Parathyroid adenoma (tissue), 2 donors: ENCODE measurements around the gene TMEM91.

Experiments used
- H2AFZ ChIP-seq: fragments of 300-600 bp; sonication (generic); one replicate; pipeline ENCODE4 v1.7.0; 2017; ENCODE audit warnings: antibody characterized with exemption, mild to moderate bottlenecking
- H3K27ac ChIP-seq: fragments of 300-600 bp; sonication (generic); one replicate; pipeline ENCODE4 v1.7.0; 2017
- H3K27me3 ChIP-seq: fragments of 300-600 bp; sonication (generic); one replicate; pipeline ENCODE4 v1.7.0; 2017; ENCODE audit warnings: low read length; ENCODE audit not compliant: control insufficient read depth, insufficient read depth
- H3K36me3 ChIP-seq: fragments of 300-600 bp; sonication (generic); one replicate; pipeline ENCODE4 v1.7.0; 2017; ENCODE audit warnings: low read length; ENCODE audit not compliant: control insufficient read depth, insufficient read depth
- H3K4me1 ChIP-seq: fragments of 300-600 bp; sonication (generic); one replicate; pipeline ENCODE4 v1.7.0; 2017; ENCODE audit warnings: control low read depth
- H3K4me2 ChIP-seq: fragments of 300-600 bp; sonication (generic); one replicate; pipeline ENCODE4 v1.7.0; 2017; ENCODE audit warnings: low read length
- H3K4me3 ChIP-seq: fragments of 300-600 bp; sonication (generic); one replicate; pipeline ENCODE4 v1.7.0; 2017; ENCODE audit warnings: low read depth, low read length
- H3K79me2 ChIP-seq: fragments of 300-600 bp; sonication (generic); one replicate; pipeline ENCODE4 v1.7.0; 2017; ENCODE audit warnings: control low read depth
- H3K9ac ChIP-seq: fragments of 300-600 bp; sonication (generic); one replicate; pipeline ENCODE4 v1.7.0; 2017; ENCODE audit warnings: mild to moderate bottlenecking
- H3K9me3 ChIP-seq: fragments of 300-600 bp; sonication (generic); one replicate; pipeline ENCODE4 v1.7.0; 2017; ENCODE audit warnings: low read length; ENCODE audit not compliant: control insufficient read depth
- CTCF ChIP-seq: fragments of 300-600 bp; sonication (generic); IDR thresholded peaks from one replicate; pipeline ENCODE4 v1.7.0; 2017; ENCODE audit warnings: antibody characterized with exemption, mild to moderate bottlenecking
- donor health status: primary hyperparathyroidism.

The TMEM91 gene

GRCh38 chr19:41386442-41386841, 10.1 kb downstream of the TMEM91 start:
- no peaks in the 10 kb centered on the region for H3K79me2 ChIP-seq
- H3K36me3 ChIP-seq, result no peaks in the 10 kb centered on the region
- no peak overlapping the region for H3K4me2 ChIP-seq
- no peak overlapping the region for H3K4me3 ChIP-seq
- H3K27ac ChIP-seq, result no peak overlapping the region
- H3K9ac ChIP-seq, result no peak overlapping the region
- no peak for TF ChIP-seq CTCF
- no peaks in the 10 kb centered on the region for H3K27me3 ChIP-seq
- no peak overlapping the region for H2AFZ ChIP-seq
- no peaks in the 10 kb centered on the region for H3K9me3 ChIP-seq
- H3K4me1 ChIP-seq, result no peaks in the 10 kb centered on the region

GRCh38 chr19:41391618-41392017, 15.3 kb downstream of the TMEM91 start:
- Histone ChIP-seq H3K4me2 (no peak overlapping the region), H3K4me1 (no peaks in the 10 kb centered on the region), H3K36me3 (no peaks in the 10 kb centered on the region), H3K4me3 (no peak overlapping the region), H2AFZ (no peak overlapping the region), H3K9me3 (no peaks in the 10 kb centered on the region), H3K27ac (no peak overlapping the region), H3K9ac (no peak overlapping the region), H3K27me3 (no peaks in the 10 kb centered on the region), H3K79me2 (no peaks in the 10 kb centered on the region)
- no peak for TF ChIP-seq CTCF

- Histone ChIP-seq H3K27ac (no peak overlapping the region), H3K9ac (no peak overlapping the region), H3K27me3 (no peaks in the 10 kb centered on the region), H3K36me3 (no peaks in the 10 kb centered on the region), H3K4me1 (no peaks in the 10 kb centered on the region), H3K79me2 (peaks cover 2% of the 10 kb centered on the region), H3K4me3 (no peak overlapping the region), H2AFZ (no peak overlapping the region), H3K9me3 (no peaks in the 10 kb centered on the region), H3K4me2 (no peak overlapping the region)
- no peak for TF ChIP-seq CTCF
Observed at GRCh38 chr19:41392775-41393174, 16.4 kb downstream of the TMEM91 start.

GRCh38 chr19:41395355-41395754, 19.0 kb downstream of the TMEM91 start:
- no peak overlapping the region for H3K4me2 ChIP-seq
- TF ChIP-seq CTCF, result no peak
- H3K79me2 ChIP-seq, result peaks cover 19% of the 10 kb centered on the region
- no peaks in the 10 kb centered on the region for H3K9me3 ChIP-seq
- H3K4me1 ChIP-seq, result peaks cover 8% of the 10 kb centered on the region
- no peaks in the 10 kb centered on the region for H3K36me3 ChIP-seq
- no peak overlapping the region for H3K27ac ChIP-seq
- H3K4me3 ChIP-seq, result no peak overlapping the region
- H3K27me3 ChIP-seq, result no peaks in the 10 kb centered on the region
- H3K9ac ChIP-seq, result no peak overlapping the region
- no peak overlapping the region for H2AFZ ChIP-seq
